ENCODE results near the gene C18orf54.

C18orf54 gene

DNA sequence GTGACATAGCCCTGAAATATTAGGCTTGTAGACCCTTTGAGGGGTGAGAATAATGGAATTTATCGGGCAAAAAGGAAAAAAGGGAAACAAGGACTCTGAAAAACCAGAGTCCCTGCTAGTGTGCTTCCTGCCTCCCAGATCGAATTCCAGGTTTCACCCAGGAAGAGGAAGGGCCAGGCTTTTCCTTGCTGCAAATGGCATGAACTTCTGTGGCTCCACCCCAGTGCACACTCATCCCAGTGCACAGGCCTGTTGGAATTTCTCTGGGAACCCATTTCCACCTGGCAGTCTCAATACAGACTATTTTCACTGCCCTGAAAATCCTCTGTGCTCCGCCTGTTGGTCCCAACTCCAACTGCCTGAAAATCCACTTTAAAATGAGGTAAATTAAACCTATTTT is 29.9 kb downstream of the C18orf54 start:
- no peak for DNase-seq (ENCODE audit: low read depth)

DNA sequence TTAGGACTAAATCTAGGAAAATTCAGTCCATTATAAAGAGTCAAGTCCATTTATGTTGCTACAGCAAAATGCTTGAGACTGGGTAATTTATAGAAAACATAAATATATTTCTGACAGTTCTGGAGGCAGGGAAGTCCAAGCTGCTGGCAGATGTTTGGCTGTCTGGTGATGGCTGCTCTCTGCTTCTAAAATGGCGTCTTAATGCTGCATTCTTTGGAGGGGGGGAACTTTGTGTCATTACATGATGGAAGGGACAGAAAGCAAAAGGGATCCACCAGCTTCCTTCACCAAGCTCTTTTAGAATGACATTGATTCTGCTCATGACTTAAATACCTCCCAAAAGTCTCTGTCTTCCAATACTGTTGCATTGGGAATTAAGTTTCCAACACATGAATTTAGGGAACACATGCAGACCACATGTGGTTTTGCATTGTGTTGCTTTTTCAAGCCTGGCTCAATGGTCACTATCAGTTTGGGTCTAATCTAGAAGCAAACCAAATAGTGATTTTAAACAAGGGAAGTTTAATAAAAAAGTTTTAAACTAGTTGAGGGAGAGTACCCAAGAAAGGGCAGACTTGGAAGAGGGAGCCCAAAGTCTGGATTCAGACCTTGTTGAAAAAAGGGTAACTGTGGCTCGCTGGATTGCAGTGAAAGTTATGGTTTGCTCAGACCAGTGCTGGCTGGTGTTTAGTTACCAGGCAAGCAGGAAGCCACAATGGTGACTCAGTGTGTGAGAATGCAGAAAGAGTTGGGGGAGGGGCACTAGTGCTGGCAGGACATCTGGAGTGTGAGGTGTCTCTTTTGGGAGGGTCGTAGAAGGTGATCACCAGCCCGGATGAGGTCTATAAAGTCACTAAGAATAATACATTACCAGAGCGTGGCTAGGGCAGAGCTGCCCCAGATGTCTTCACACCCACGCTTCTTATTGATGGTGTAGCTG is 30.8 kb downstream of the C18orf54 start:
- peak; percentile 1 for DNase-seq (ENCODE audit: low read depth)

DNA sequence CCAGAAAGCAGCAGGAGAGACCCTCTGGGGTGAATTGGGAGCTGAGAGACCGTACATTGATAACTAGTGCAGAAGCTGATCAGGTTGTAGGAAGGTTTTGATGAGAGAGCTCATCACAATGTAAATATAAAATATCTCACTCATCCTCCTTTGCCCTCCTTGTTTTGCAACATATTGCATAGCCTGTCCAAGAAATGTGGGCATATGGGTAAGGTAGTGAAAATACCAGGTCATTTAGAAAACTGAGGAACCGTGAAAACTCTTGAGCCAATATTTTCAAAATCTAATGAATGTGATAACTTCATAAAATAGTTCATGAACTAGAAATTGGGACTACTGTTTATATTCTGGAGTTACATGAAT is 31.4 kb downstream of the C18orf54 start:
- DNase-seq (ENCODE audit: low read depth), result no peak

DNA sequence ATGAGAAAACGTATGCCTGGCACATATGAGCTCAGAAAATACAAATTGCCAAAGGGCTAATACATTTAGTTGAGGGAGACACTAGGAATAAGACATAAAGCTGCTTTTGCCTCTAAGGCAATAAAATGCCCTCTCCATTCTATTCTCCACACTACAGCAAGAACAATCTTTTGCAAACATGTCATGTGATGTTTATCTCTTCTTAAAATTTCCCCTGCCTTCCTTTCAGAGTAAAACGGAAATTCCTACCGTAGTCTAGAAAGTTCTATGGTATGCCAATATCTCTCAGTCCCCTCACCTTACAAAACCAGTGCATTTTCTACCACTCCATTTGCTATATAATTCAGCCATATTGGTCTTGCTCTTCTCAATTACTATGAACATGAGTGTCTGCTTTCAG is 33.1 kb downstream of the C18orf54 start:
- DNase-seq (ENCODE audit: low read depth), result no peak

DNA sequence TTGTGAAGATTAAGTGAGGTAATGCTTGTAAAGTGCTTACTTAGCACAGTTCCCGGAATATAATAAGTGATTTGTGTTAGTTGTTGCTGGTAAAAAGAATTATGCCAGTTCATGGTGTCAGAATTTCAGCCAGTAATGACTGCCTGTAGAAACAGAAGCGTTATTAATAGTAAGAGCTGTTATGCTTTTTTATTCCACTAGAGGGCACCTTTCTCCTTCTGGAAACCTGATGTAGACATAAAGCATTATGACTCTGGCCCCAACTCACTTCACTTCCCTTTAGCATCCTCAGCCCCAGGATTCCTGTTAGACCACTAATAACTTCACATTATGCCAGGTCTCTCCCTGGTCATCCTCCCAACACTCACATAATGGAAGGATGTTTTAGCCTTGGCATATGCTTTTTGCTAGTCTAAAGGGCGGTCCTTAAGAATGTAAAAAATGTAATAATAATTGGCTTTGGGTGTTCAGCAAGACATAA is 34.9 kb downstream of the C18orf54 start:
- DNase-seq (ENCODE audit: low read depth), result no peak

DNA sequence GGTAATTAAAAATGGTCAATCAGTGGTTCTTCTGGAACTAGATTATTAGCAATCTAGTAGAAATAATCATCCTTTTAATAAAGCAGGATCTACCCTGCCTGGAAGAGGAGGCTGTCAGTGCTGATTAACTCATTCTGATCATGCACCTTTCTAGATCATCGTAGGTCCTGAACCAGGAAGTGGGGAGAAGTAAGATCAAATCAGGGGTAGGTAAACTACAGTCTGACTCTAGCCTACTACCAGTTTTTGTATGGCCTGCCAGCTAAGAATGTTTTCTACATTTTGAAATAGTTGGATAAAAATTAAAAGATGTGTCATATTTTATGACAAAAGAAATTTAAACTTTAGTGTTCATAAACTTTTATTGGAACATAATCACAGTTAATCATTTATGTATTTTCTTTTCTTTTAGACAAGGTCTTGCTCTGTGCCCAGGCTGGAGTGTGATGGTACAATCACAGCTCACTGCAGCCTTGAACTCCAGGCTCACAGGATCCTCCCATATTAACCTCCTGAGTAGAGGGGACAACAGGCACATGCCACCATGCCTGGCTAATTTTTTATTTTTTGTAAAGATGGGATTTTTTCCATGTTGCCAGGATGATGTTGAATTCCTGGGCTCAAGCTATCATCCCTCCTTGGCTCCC is 36.1 kb downstream of the C18orf54 start:
- DNase-seq (ENCODE audit: low read depth), result no peak

DNA sequence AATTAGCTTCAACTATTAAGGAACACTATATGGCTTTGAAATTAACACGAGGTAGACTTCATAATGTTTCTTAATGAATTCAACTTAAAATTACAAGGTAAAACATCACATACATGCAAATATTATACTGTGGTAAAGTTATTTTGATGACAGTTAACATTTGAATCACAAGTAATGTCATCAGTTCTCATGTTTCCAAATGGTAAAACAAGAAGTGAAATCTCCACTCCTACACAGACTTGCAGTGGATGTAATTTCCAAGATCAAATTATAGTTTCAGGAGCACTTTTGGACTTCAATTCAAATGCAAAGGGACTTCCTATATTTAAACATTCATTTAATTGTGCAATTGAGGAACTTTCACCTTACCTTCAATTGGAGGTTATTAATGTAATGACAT is 39.1 kb downstream of the C18orf54 start:
- DNase-seq (ENCODE audit: low read depth), result no peak

DNA sequence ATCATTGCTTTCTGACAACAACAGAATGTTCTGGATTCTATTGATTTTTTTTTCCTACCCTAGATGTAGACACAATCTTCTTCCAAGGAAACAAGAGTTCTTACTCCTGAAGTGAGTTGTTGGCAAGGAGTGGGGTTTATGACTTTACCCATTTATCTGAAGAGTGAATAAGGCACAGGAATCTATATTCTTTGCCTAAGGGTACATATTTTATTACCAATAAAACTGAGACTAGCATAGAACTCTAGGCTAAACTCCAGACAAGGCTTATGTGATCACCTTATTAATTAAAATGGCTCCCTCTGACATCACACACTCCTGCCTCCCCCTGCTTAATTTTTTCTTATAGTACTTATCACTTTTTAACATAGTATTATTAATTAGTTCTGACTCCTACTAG is 47.6 kb downstream of the C18orf54 start:
- no peak for DNase-seq (ENCODE audit: low read depth)

DNA sequence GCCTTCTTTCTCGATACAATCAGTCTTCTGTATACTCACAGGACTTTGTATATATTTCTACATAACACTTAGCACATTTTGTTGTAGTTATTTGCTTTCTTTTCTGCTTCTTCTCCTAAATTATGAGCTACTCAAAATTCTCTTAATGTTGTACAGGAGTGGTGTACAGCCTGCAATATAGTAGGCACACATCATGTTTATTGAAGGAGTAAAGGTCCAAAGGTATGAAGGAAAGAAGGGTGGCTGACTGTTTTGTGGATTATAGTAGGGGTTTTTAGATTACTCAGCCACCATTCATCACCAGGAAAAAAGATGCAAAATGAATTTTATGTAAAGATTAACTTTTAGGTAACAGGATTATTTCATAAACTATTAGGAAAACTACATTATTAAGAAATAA is 54.1 kb downstream of the C18orf54 start:
- no peak for DNase-seq (ENCODE audit: low read depth)

DNA sequence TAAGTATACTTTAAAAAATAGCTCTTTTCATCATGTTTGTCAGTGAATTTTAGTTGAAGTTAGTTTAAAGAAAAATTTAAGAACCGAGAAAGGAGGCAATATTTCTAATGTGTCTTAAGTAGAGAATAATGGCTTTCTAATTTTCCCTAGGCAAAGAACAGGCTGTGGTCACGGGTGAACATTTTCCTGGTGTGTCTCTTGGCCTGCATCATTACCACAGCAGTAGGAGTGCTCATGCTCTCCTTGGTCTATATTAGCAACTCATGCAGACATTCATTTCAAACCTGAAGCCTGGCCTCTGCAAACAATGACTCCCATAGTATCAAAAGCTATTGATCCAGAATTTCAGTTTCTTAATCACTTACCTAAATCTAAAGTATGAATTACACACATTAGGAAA is 57.4 kb downstream of the C18orf54 start:
- DNase-seq (ENCODE audit: low read depth), result no peak

DNA sequence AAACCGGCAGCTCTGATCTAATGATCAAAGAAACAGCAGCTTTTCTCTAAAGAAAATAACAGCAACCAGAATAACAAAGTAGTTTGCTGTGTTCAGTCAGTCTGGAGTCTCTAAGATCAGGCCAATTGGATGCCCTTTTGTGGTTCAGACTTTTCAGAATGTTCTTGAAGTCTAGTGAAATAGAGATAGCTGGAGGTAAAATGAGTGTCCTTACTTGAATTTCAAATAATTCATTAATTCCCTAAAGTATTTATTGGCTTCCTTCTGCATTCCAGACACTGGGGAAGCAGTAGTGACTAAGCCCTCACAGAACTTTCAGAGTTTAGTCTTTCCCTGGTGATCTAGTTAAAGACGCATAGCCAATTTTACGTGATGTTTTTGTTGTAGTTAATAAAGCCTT is 58.7 kb downstream of the C18orf54 start:
- DNase-seq (ENCODE audit: low read depth), result no peak

DNA sequence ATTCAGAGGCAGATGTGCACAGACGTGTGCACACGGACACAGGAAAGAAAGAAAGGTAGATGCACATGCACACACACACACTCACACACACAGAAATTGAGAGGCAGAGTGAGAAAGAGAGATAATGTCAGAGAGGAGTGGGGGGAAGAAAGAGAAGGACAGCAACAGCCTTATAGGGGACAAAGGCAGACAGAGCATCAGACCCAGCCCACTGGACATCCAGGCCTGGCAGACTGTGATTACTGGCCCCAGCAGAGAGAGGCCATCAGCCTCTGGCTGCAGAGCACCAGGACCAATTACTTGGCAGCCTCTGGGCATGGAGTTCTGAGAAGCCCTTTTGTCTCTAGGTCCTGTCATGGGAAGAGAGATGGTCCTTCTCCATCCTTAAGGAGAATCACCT is 66.1 kb downstream of the C18orf54 start:
- no peak for DNase-seq (ENCODE audit: low read depth)

DNA sequence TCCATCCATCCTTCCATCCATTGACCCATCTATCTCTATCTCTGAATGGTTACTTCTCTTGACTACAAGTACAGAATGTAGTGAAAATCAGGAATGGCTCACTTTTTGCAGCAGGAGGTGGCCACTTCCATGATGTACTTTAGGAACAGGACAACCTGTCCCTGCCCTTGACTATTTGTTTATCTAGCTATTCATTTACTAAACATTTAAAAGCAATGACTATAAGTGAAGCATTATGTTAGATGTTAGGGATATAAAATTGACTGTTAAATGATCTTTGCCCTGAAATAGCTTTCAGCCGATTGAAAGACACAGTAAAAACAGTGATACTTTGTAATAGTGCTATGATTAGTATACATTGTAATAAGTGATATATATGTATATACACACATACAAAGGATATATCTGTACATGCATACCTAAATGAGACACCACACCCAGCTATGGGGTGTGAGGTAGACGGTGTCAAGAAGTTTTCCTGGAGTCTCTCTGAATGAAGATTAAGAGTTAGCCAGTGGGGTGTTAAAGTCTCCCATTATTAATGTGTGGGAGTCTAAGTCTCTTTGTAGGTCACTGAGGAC is 68.5 kb downstream of the C18orf54 start:
- DNase-seq (ENCODE audit: low read depth), result no peak

Measured in stimulated activated CD8-positive, alpha-beta memory T cell treated with anti-CD3 and anti-CD28 coated beads, Interleukin-4, amount 100 ng/mL, for 24 hours (primary cell).